IPS DF 6.9 (cell line): ENCODE data around the gene CEP104.

Source experiments
- DNase-seq: peaks from one replicate; pipeline ENCODE4 v3.0.0-alpha.2; 2013; ENCODE audit warnings: low read depth, low spot score
- H3K27ac ChIP-seq: one replicate; pipeline ENCODE4 v1.5.1; 2013; ENCODE audit warnings: low read length, control low read depth
- H3K27me3 ChIP-seq: 2 replicates; pipeline ENCODE4 v1.6.1; 2013; ENCODE audit warnings: mild to moderate bottlenecking, low read length; ENCODE audit not compliant: control insufficient read depth, insufficient read depth
- H3K36me3 ChIP-seq: 2 replicates; pipeline ENCODE4 v1.6.1; 2013; ENCODE audit warnings: low read length; ENCODE audit not compliant: control insufficient read depth, insufficient read depth
- H3K4me1 ChIP-seq: 2 replicates; pipeline ENCODE4 v1.6.1; 2013; ENCODE audit warnings: low read length; ENCODE audit not compliant: control insufficient read depth, insufficient read depth
- H3K4me3 ChIP-seq: 2 replicates; pipeline ENCODE4 v1.5.1; 2013; ENCODE audit warnings: mild to moderate bottlenecking, low read length
- H3K9me3 ChIP-seq: 2 replicates; pipeline ENCODE4 v1.6.1; 2013; ENCODE audit warnings: low read length, inconsistent platforms; ENCODE audit not compliant: control insufficient read depth, insufficient read depth
- WGBS: extraction: QIAGEN DNeasy Blood & Tissue Kit; methylation state at CpG from one replicate; pipeline ENCODE4 v1.1.7; 2013; ENCODE audit warnings: mixed read lengths, missing lambda C conversion rate; ENCODE audit not compliant: insufficient read length, insufficient coverage; 5-methylcytosine and 5-hydroxymethylcytosine counted together

The CEP104 gene

GRCh38 chr1:3762151-3762872 is 94.7 kb downstream of the CEP104 start:
- Histone ChIP-seq H3K4me3 (no peak overlapping the region), H3K27me3 (no peaks in the 10 kb centered on the region), H3K27ac (no peak overlapping the region), H3K36me3 (no peaks in the 10 kb centered on the region), H3K9me3 (no peaks in the 10 kb centered on the region; the same call in 1 of the 2 replicates), H3K4me1 (no peaks in the 10 kb centered on the region)
- WGBS = no CpG with 5 or more reads among the region's 15 CpGs
- DNase-seq = no peak
